HG02759 (cell line): ENCODE measurements around the gene CXorf58.

Experiments used
- ATAC-seq: cut with Tn5 transposase; IDR thresholded peaks from one replicate; pipeline ENCODE4 v1.9.1; 2021; ENCODE audit warnings: mild to moderate bottlenecking, moderate library complexity; ENCODE audit not compliant: unreplicated experiment

The CXorf58 gene

DNA sequence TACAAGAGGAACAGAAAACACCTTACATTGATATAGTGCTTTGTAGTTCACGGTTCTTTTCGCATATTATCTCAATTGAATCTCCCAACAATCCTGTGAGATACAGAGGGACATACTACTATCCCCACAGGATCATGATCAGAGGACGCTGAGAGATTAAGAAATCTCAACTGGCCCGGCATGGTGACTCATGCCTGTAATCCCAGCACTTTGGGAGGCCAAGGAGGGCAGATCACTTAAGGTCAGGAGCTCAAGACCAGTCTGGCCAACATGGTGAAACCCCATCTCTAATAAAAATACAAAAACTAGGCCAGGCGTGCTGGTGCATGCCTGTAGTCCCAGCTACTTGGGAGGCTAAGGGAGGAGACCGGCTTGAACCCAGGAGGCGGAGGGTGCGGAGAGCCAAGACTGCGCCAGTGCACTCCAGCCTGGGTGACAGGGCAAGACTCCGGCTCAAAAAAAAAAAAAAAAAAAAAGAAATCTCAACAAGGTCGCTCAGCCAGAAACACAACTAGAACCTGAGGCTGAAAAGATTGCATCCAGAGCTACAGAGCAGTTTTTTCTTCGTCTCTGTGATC is 7.5 kb upstream of the CXorf58 start:
- ATAC-seq = no peak

DNA sequence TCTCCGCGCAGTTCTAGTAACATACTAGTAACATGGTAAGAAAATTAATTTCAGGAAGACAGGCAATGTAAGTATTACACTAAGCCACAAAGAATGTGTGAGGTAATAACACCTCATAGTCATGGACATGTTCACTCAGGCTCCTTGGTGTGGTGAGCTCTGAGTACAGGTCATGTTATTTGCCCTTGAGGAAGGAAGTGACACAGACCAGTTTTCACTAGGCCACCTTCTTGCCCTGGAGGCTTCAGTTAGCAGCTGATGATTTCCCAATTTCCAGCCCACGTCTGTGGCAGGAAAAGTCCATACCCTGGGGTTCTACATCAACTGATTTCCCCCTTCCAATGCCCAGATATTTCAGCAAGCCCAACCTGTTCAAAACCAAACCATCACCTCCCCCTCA is 6.7 kb upstream of the CXorf58 start:
- no peak for ATAC-seq

DNA sequence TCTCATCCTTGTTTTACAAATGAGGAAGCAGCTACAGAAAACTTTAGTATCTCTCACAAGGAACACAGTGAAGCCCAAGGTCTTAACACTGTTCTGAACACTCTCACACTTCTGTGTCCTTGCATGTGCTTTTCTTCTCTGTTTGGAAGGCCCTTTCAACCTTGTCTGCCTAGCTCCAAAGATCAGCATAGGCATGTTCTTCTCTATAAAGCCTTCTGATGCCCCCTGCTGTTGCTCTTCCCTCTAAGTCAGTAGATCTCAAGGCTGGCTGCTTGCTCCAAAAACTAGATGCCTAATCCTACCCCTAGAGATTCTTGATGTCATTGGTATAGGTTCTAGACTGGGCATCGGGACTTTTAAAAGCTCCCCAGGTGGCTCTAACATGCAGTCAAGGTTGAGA is 6.0 kb upstream of the CXorf58 start:
- ATAC-seq = peak; percentile 71

DNA sequence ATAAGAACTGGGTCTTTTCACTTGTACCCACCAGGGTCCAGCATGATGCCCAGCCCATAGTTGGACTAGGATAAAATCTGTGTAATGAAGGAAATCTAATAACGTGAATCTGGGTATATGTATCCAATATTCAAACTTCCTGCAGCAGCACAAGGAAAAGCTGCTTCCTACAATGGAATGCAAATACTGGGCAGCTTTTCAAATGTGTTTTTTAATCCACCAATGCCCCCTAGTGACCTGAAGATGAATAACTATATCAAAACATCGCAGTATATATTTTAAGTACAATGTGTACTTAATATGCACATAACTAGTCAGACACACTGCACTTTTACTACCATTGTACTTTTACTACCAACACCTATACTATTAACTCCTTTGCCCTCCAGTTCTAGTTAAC is 5.4 kb upstream of the CXorf58 start:
- no peak for ATAC-seq

DNA sequence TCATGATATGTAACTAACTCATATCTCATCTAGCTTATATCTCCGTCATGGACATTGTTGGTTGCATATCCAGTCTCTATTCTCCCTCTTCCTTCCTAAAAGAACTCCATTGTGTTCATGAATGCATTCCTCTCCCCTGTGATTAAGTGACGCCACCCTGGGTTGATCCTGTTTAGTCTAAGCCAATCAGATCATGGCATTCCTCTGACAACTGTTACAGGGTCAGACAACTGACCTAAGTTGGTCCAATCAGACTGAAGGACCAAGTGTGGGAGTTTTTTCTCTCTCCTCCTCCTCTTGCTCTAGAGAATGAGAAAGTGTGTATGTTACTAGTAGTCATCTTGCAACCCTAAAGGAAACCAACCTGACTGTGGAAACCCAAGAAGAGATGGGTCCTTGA is 3.7 kb upstream of the CXorf58 start:
- ATAC-seq = no peak

DNA sequence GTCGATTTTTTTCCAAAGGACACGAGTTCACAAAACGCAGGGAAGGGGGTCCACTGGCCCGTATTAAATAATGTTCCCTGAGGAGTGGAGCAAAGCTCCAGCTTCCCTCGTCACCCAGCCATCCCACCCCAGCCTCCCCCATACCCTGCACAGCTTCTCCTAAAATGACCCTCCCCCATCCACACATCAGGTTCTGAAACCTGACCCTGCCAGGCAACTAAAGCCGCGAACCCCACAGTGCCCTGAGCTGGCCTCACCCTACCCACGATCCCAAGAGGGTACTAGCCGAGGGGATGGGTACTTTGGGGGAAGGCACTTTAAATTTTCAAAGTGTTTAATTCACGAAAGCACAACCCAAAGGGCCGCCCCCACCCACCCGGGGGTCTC is 702 bp upstream of the CXorf58 start:
- ATAC-seq = peak; percentile 8

DNA sequence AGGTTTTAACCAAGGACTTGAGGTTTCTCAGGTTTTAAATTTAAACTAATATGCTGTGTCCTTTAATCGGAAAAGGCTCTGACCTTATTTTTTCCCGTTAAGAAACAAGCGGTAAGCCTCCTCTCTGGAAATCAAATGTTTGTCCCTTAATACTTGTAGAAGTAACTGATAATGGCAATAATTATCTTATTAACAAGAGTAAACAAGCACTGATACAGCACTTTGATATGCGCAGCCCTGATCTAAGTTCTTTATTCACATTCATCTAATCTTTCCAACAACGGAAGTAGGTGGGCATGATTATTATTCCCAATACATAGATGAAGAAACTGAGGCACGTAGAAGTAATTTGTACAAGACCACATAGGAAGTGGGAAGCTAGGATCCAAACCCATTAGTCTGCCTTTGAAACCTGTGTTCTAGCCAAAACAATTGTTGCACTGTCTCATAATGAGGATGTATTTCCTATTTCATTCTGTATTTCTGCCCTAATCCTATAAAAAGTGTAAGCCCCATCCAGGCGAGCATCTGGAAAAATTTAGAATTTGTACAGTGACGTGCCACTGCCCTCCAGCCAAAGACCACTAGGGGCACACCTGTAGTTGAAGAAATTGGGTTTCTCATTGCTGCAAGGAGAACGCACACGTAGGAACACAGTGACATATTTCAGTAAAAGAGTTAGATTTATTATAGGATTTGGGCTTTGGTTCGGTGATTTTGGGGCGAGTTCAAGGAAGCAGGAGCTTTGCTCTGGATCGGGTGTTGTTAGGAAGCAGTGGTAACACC is 606 bp downstream of the CXorf58 start:
- no peak for ATAC-seq

DNA sequence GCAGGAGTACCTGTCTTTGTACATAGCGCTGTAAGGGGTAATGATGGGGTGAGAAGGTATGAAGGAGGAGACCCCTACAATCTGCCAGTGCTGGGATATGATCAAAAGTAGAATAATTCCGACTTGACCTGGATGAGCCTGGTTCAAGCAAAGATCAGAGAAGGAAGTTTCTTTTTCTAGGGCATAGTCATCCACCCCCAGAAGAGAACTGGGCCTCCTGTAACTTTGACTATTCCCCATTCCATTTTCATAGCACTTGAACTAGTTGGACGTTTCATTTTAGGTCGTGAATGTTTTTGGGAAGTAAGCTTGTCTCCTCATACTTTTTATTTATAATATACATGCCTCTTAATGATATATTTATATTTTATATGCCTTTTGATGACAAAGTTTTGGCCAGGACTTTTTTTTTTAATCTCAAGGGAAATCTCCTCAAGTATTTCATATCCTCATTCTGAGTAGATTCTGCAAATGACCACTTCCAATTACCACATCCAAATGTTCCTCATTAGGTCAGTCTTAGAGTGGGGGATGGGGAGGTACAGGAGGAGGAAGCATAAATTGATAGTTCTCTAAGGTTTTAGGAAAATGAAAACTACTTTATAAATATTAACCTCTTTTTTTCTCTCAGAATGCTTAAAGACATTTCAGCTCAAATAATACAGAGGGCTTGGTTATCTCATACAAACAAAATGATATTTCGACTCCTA is 3.5 kb downstream of the CXorf58 start:
- no peak for ATAC-seq

DNA sequence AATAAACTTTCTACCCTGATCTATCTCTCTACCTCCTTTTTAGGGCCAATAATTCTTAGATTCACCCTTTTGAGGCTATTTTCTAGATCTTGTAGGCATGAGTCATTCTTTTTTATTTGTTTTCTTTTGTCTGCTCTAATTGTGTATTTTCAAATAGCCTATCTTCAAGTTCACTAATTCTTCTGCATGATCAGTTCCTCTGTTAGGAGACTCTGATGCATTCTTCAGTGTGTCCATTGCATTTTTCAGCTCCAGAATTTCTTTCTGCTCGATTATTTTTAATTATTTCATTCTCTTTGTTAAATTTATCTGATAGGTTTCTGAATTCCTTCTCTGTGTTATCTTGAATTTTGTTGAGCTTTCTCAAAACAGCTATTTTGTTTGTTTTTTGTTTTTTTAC is 11.3 kb downstream of the CXorf58 start:
- no peak for ATAC-seq

DNA sequence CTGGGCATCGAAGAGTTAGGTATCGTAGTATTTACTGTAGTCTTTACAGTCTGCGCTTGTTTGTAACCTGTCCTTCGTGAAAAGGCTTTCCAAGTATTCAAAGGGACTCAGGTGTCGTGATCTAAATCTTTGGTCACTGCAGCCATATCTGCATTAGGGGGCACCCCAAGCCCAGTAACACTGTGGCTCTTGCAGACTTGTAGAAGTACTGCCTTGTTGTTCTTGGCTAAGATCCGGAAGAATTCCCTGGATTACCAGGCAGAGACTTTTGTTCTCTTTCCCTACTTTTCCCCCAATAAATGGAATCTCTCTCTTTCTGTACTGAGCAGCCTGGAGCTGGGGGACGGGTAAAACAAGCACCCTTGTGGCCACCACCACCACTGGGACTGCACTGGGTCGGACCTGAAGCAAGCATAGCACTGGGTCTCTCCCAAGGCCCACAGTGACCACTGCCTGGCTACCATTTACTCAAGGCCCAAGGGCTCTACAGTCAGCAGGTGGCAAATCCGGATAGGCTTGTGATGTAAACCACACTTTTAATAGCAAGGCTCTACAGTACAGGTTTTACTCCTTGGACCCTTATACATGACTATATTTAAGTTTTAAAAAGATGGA is 12.0 kb downstream of the CXorf58 start:
- ATAC-seq = no peak

DNA sequence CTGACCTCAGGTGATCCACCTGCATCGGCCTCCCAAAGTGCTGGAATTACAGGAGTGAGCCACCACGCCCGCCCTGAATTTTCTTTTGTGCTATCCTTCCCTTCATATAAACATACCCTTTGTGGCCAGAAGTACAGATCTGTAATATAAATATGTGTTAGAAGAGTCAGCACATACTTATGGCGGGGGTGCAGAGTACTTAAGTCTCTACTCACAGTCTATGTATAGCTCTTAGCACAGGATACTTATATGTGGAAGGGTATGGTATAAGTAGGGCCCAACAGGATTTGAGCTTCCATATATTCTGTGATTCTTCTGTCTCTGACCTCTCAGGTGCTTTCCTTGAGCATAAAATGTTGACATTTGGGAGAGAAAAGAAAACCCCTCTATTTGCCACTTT is 18.2 kb downstream of the CXorf58 start:
- no peak for ATAC-seq

DNA sequence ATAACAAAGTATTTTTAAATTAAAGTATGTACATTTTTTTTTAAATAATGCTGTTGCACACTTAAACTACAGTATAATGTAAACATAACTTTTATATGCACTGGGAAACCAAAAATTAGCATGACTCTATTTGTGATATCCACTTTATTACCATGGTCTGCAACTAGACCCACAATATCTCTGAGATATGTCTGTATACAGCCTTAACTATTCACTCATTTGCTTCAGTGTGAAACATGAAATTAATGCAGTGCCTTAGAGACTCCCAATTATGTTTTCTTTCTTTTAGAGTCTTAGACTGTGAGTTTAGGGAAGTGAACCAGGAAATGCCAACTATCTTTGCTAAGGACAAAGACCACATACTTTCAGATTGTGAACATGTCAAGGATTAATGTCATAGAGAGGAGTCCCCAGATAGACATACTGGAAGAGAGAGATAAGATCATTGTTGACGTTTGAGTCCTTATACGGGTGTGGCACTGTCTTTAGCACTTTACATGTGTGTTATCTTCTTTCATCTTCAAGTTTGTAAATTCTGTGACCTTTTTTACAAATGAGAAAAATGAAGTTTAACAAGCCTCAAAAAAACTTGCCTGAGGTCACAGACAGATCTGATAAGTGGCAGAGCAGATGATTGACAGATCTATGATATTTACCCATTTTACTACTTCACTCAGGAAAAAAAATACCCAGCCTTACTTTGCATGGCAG is 23.2 kb downstream of the CXorf58 start:
- no peak for ATAC-seq

DNA sequence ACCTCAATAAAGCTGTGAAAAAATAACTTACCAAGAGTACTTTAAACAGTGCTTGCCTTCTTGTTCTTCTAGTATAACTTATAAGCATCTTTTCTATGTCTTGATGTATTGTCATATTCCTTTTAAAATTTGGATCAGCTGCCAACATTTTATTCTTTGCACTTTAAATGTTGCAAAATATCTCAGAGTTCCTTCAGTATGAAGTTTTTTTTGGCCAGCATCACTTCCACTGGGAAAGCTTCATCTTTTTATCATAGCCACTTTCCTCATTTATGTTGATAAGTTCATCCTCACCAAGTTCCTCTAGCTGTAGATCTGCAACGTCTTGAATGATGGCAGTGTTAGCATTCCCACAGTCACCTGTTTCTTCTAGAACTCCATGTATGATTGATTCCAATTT is 24.2 kb downstream of the CXorf58 start:
- no peak for ATAC-seq

DNA sequence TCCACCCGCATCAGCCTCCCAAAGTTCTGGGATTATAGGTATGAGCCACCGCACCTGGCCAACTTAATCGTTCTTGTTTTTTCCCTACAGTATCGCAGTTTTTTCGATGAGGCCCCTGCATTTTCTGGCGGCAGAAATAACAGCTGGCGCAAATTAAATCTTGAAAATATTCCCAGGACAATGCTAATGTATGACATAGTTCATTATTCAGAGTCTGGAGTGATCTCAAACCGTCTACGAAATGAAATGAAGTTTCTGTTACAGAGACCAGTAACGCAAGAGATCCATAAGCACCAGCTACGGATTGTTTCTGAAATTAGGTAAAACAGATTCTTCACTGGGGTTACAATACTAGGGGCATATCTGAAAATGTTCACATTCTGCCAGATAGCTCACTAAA is 27.3 kb downstream of the CXorf58 start:
- ATAC-seq = no peak

DNA sequence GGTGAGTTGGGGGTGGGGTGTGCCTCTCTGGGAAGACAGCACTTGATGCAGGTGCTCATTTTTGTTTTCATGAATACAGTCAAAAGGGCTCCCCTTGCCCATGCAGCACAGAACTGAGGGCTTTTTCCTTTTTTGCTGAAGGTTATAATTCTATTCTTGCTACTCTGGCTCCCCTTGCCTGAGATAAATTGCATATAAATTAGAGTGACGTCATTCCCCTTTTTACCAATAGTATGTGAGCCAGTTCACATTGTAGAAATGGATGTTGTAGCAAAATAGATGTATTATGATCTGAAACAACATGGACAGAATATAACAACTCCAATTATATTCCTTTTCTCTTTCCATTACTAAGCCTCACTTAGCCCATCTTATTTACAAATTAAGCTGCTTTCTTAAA is 28.4 kb downstream of the CXorf58 start:
- no peak for ATAC-seq

DNA sequence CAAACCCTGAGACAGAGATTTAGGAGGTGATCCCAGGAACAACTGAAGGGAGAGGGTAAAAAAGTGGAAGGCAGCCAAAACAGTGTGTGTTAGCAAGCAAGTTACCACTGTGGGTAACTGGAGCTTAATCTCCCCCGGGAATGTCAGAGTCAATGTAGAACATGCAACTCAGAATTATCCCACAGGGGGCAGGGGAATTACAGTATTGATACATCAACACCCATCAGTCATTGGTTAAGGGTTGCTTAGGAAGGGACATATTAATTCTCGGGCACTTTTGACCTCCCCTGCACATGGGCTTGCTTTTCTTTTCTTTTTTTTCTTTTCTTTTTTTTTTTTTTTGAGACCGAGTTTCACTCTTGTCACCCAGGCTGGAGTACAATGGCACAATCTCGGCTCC is 29.3 kb downstream of the CXorf58 start:
- no peak for ATAC-seq

DNA sequence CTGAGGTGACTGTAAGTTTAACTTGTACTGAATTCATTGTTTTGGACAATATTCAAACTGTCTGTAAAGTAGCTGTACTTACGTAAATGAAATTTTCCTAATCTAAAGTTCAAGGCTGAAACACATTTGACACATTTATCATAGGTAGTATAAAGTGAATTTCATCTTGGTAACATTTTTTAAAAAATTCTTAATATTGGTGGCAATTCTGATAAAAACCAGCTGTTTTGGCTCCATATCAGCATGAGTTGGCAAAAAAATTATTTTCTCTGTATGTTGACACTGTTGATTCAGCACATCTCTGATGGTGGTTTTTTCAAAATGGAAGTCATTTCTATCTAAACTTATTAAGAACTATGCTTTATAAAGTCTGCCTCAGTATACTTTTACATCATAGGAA is 30.9 kb downstream of the CXorf58 start:
- no peak for ATAC-seq

DNA sequence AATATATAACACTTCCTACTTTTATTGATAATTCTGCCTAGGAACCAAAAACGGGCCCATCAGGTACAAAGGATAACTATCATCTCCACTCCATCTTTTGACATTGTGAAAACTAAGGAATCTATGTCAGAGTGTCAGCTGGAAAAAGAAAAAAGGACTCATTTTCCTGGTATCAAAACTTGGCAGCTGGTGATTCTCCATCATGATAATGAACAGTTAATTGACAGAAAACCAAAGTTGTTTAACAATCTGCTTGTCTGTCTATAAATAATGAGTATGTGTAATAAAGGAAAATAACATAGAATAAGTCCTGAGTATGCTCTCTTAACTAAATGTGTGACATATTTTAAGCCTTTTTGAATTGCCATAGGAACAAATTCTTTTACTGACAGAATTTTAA is 31.4 kb downstream of the CXorf58 start:
- ATAC-seq = no peak

DNA sequence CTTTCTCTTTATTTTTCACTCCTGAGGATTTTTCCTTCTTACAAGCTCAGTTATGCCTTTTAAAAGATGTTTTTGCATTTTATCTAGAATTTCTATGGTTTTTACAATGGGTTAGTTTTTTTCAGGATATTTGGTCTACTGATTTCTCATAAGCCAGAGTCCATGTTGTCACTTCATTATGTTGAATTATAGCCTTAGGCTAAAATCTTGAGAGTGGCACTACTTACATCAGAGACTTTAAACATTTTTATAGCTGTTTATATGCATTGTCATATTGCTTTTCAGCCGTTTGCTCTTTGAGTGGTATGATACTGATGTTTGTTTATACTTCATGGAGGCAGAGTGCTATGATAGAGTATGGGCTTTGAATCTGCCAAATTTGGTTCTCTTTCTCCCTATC is 36.4 kb downstream of the CXorf58 start:
- no peak for ATAC-seq

DNA sequence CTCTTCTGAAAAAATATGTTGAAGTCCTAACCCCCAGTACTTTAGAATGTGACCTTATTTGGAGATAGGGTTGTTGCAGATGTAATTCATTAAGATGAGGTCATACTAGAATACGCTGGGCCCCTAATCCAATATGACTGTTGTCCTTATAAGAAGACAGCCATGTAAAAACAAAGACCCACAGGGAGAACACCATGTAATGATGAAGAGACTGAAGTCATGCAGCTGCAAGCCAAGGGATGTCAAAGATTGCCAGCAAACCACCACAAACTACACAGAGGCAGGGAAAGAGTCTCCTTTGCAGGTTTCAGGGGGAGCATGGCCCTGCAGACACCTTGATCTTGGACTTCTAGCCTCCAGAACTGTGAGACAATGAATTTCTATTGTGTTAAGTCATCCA is 37.4 kb downstream of the CXorf58 start:
- no peak for ATAC-seq

DNA sequence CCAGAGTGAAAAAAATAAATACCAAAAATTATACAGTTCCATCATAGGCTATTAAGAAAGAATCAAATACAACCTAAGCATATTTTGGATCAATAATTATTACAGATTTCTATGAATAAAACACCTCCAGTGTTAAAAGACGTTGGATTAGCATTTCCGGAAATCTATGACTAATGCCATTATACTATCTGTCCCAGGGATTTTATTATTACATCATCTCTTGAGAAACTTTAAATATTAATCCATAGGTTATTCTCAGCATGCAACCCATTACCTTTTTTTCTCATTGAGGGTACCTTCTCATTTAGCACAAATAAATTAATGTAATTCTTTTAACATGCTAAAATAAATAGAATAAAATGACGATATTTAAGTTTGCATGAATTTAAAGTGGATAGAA is 44.6 kb downstream of the CXorf58 start:
- ATAC-seq = no peak
